Measurements from ENCODE around the gene HUWE1. TPM values are rescaled to one million over a fixed set of nuclear protein-coding genes. Genes with fewer than 3 reads are reported as not detected.

The HUWE1 gene
- total and polyA plus RNA-seq, 9 of the 15 experiments (the other 6 are each of a cell fraction or from before 2014, with no cell fraction given) = 23.9 to 204 (median 65.1) TPM

GRCh38 chrX:53685711-53686110 lies 808 bp downstream of the HUWE1 start:
- Histone ChIP-seq H3K9me1 (ENCODE audit: control insufficient read depth, insufficient read depth, low read length) (no peaks in the 10 kb centered on the region), H3K79me2 (ENCODE audit: control insufficient read depth, insufficient read depth, low read length) (peaks cover 49% of the 10 kb centered on the region), H4K20me1 (replicated peaks; ENCODE audit: control insufficient read depth, insufficient read depth, low read length) (peaks cover 11% of the 10 kb centered on the region), H2AFZ (ENCODE audit: low read depth, low read length) (peak overlapping the region; percentile 87), H3K9me3 (replicated peaks; ENCODE audit: control insufficient read depth, insufficient read depth, low read depth, low read length) (no peaks in the 10 kb centered on the region), H3K27ac (ENCODE audit: extremely low read depth, low read depth, low read length) (peak overlapping the region; percentile 92), H3K27me3 (ENCODE audit: control insufficient read depth in 2 of 2, insufficient read depth in 2 of 2, low read length in 2 of 2) (no peaks in the 10 kb centered on the region), H3K36me3 (ENCODE audit: control insufficient read depth, insufficient read depth, low read length) (peaks cover 15% of the 10 kb centered on the region), H3K4me1 (replicated peaks in 1 of 2; ENCODE audit: control insufficient read depth in 2 of 2, insufficient read depth in 2 of 2, low read length in 2 of 2) (peaks cover 13 to 15% of the 10 kb centered on the region in 2 experiments; a peak in 4 of 5 replicates), H3K9ac (ENCODE audit: insufficient read depth in 1 of 2, low read depth in 2 of 2, low read length in 2 of 2) (peak overlapping the region; percentile 84 to 95), H3K4me3 (peak overlapping the region; percentile 83), H3K4me2 (ENCODE audit: insufficient read depth, low read length) (peak overlapping the region; percentile 84)
- in situ Hi-C loops (cut with MboI) = no loop called here
- ChIA-PET POLR2A (no interaction called here), CTCF (ENCODE audit: low intra/inter-chr PET ratio) (no interaction called here)
- intact Hi-C loops (cut with micrococcal nuclease) = loop anchor here (10.0 kb wide), 1 partner anchor 359 kb away; the partner anchor contains the start of gene PHF8
- TF ChIP-seq NONO (IDR thresholded peaks at IDR 0.05; ENCODE audit: low read depth in 2 of 2, low read length in 1 of 2) = peak in 1 of 2 experiments; percentile 12; a peak in 1 of 4 replicates
- TF ChIP-seq BMI1 (IDR thresholded peaks at IDR 0.05; ENCODE audit: low read length) = no peak
- TF ChIP-seq ZNF408 (CRISPR knock-in tag; IDR thresholded peaks at IDR 0.05; ENCODE audit: low read depth) = no peak
- TF ChIP-seq ZHX1 (conservative IDR thresholded peaks at IDR 0.05; ENCODE audit: low read length) = no peak
- 0 out of 2 replicates have a peak, but pooled peaks have one; percentile 29 for TF ChIP-seq ARID3A (IDR thresholded peaks at IDR 0.05; ENCODE audit: borderline replicate concordance, low read depth, low read length)
- ATAC-seq (no peak), FAIRE-seq (no peak), DNase-seq (ENCODE audit: extremely low read depth in 1 of 4, low spot score in 3 of 4) (no peak)
- no TSS peak for BruUV-seq (replicated peaks)
- 0% methylated on average over 2 of the region's 4 CpGs for WGBS (ENCODE audit: insufficient coverage, low coverage, missing lambda C conversion rate)

Data from K562 (cell line).